Measurements from ENCODE around the gene TTBK2.

The TTBK2 gene

GRCh38 chr15:42843699-42844098 lies 76.9 kb downstream of the TTBK2 start:
- H4K20me1 ChIP-seq (ENCODE audit: insufficient read depth, low read length): no peaks in the 10 kb centered on the region
- no peak overlapping the region for H2AFZ ChIP-seq (ENCODE audit: low read depth, low read length)
- no peaks in the 10 kb centered on the region for H3K79me2 ChIP-seq (ENCODE audit: low read length)
- no peak overlapping the region for H3K4me2 ChIP-seq (ENCODE audit: low read length)
- no peak for TF ChIP-seq EZH2phosphoT487 (IDR thresholded peaks at IDR 0.05; ENCODE audit: low read depth)
- TF ChIP-seq CTCF (IDR thresholded peaks at IDR 0.05; ENCODE audit: low read depth, low read length): no peak
- H3K27ac ChIP-seq (ENCODE audit: low read length): no peak overlapping the region
- no peak overlapping the region for H3K4me3 ChIP-seq (ENCODE audit: low read length)
- H3K9ac ChIP-seq (ENCODE audit: low read length): no peak overlapping the region
- no peaks in the 10 kb centered on the region for H3K27me3 ChIP-seq (ENCODE audit: low read depth, low read length)
- H3K4me1 ChIP-seq (ENCODE audit: low read length): peaks cover 4% of the 10 kb centered on the region; the same call in 1 of the 2 replicates
- H3K9me3 ChIP-seq (ENCODE audit: insufficient read depth, low read length): 0 out of 2 replicates have a peak, but pooled peaks cover 2% of the 10 kb centered on the region
- peaks cover 13% of the 10 kb centered on the region for H3K36me3 ChIP-seq (replicated peaks; ENCODE audit: low read depth, low read length)

GRCh38 chr15:42836251-42836650 lies 84.3 kb downstream of the TTBK2 start:
- no peaks in the 10 kb centered on the region for H3K79me2 ChIP-seq (ENCODE audit: low read length)
- H3K4me1 ChIP-seq (ENCODE audit: low read length): peaks cover 4% of the 10 kb centered on the region; the same call in 1 of the 2 replicates
- peaks cover 3% of the 10 kb centered on the region for H3K36me3 ChIP-seq (replicated peaks; ENCODE audit: low read depth, low read length)
- no peak overlapping the region for H3K27ac ChIP-seq (ENCODE audit: low read length)
- TF ChIP-seq CTCF (IDR thresholded peaks at IDR 0.05; ENCODE audit: low read depth, low read length) (no peak), EZH2phosphoT487 (IDR thresholded peaks at IDR 0.05; ENCODE audit: low read depth) (no peak)
- no peaks in the 10 kb centered on the region for H4K20me1 ChIP-seq (ENCODE audit: insufficient read depth, low read length)
- no peak overlapping the region for H3K4me3 ChIP-seq (ENCODE audit: low read length)
- H3K27me3 ChIP-seq (ENCODE audit: low read depth, low read length): no peaks in the 10 kb centered on the region
- H3K9me3 ChIP-seq (ENCODE audit: insufficient read depth, low read length): no peaks in the 10 kb centered on the region
- H2AFZ ChIP-seq (ENCODE audit: low read depth, low read length): no peak overlapping the region
- no peak overlapping the region for H3K4me2 ChIP-seq (ENCODE audit: low read length)
- H3K9ac ChIP-seq (ENCODE audit: low read length): no peak overlapping the region

GRCh38 chr15:42832576-42832975 lies 88.0 kb downstream of the TTBK2 start:
- Histone ChIP-seq H3K4me1 (ENCODE audit: low read length) (no peaks in the 10 kb centered on the region), H3K27ac (ENCODE audit: low read length) (no peak overlapping the region), H3K36me3 (replicated peaks; ENCODE audit: low read depth, low read length) (no peaks in the 10 kb centered on the region), H3K4me3 (ENCODE audit: low read length) (no peak overlapping the region), H2AFZ (ENCODE audit: low read depth, low read length) (no peak overlapping the region), H4K20me1 (ENCODE audit: insufficient read depth, low read length) (no peaks in the 10 kb centered on the region), H3K9me3 (ENCODE audit: insufficient read depth, low read length) (no peaks in the 10 kb centered on the region), H3K79me2 (ENCODE audit: low read length) (no peaks in the 10 kb centered on the region), H3K4me2 (ENCODE audit: low read length) (no peak overlapping the region), H3K27me3 (ENCODE audit: low read depth, low read length) (no peaks in the 10 kb centered on the region), H3K9ac (ENCODE audit: low read length) (no peak overlapping the region)
- no peak for TF ChIP-seq EZH2phosphoT487 (IDR thresholded peaks at IDR 0.05; ENCODE audit: low read depth)
- no peak for TF ChIP-seq CTCF (IDR thresholded peaks at IDR 0.05; ENCODE audit: low read depth, low read length)

GRCh38 chr15:42826251-42826890 lies 94.2 kb downstream of the TTBK2 start:
- H3K9me3 ChIP-seq (ENCODE audit: insufficient read depth, low read length): no peaks in the 10 kb centered on the region
- H3K79me2 ChIP-seq (ENCODE audit: low read length): no peaks in the 10 kb centered on the region
- no peak for TF ChIP-seq CTCF (IDR thresholded peaks at IDR 0.05; ENCODE audit: low read depth, low read length)
- TF ChIP-seq EZH2phosphoT487 (IDR thresholded peaks at IDR 0.05; ENCODE audit: low read depth): no peak
- H3K4me2 ChIP-seq (ENCODE audit: low read length): no peak overlapping the region
- no peak overlapping the region for H3K4me3 ChIP-seq (ENCODE audit: low read length)
- no peaks in the 10 kb centered on the region for H4K20me1 ChIP-seq (ENCODE audit: insufficient read depth, low read length)
- no peaks in the 10 kb centered on the region for H3K4me1 ChIP-seq (ENCODE audit: low read length)
- no peaks in the 10 kb centered on the region for H3K36me3 ChIP-seq (replicated peaks; ENCODE audit: low read depth, low read length)
- no peak overlapping the region for H3K9ac ChIP-seq (ENCODE audit: low read length)
- no peaks in the 10 kb centered on the region for H3K27me3 ChIP-seq (ENCODE audit: low read depth, low read length)
- no peak overlapping the region for H3K27ac ChIP-seq (ENCODE audit: low read length)
- no peak overlapping the region for H2AFZ ChIP-seq (ENCODE audit: low read depth, low read length)

Measured in OCI-LY3 (cell line).